Mesenchymal stem cell (in vitro differentiated cells and primary cell): ENCODE data around the gene TAF4.
A peak's percentile ranks its signal among the peaks of the same experiment; 100 is the strongest.

Experiments
- DNase-seq: peaks from one replicate; pipeline ENCODE4 v3.0.0-alpha.2; 2013
- H2AFZ ChIP-seq: one replicate; pipeline ENCODE4 v1.6.1; 2013; ENCODE audit warnings: low read depth, mild to moderate bottlenecking, control low read depth, inconsistent platforms, low read length, moderate library complexity
- H2AK5ac ChIP-seq: 2 replicates; pipeline ENCODE4 v1.6.1; 2013; ENCODE audit warnings: low read length, moderate library complexity, mild to moderate bottlenecking, inconsistent platforms; ENCODE audit not compliant: severe bottlenecking
- H2BK120ac ChIP-seq: one replicate; pipeline ENCODE4 v1.6.1; 2013; ENCODE audit warnings: low read depth, mild to moderate bottlenecking, inconsistent platforms, low read length, moderate library complexity
- H2BK12ac ChIP-seq, 2 experiments: one replicate each; pipeline ENCODE4 v1.6.1; 2013; ENCODE audit warnings: inconsistent platforms in 2 of 2, low read length in 2 of 2, mild to moderate bottlenecking in 2 of 2, moderate library complexity in 2 of 2, control low read depth in 1 of 2
- H2BK15ac ChIP-seq: one replicate; pipeline ENCODE4 v1.6.1; 2013; ENCODE audit warnings: mild to moderate bottlenecking, low read depth, inconsistent platforms; ENCODE audit not compliant: poor library complexity, severe bottlenecking
- H2BK5ac ChIP-seq: 2 replicates; pipeline ENCODE4 v1.6.1; 2013; ENCODE audit warnings: low read depth, mild to moderate bottlenecking, low read length, control low read depth, inconsistent platforms; ENCODE audit not compliant: poor library complexity, severe bottlenecking
- H3K14ac ChIP-seq, 2 experiments: one replicate each; pipeline ENCODE4 v1.6.1; 2013; ENCODE audit warnings: inconsistent platforms in 2 of 2, low read length in 2 of 2, control low read depth in 1 of 2, mild to moderate bottlenecking in 1 of 2, moderate library complexity in 1 of 2
- H3K18ac ChIP-seq, 2 experiments: one replicate each; pipeline ENCODE4 v1.6.1; 2013; ENCODE audit warnings: inconsistent platforms in 2 of 2, low read length in 2 of 2, control low read depth in 1 of 2, low read depth in 1 of 2, mild to moderate bottlenecking in 1 of 2
- H3K23ac ChIP-seq, 2 experiments: one replicate each; pipeline ENCODE4 v1.6.1; 2013; ENCODE audit warnings: inconsistent platforms in 2 of 2, low read length in 2 of 2, mild to moderate bottlenecking in 2 of 2, moderate library complexity in 2 of 2, control low read depth in 1 of 2
- H3K27ac ChIP-seq: 2 replicates; pipeline ENCODE4 v1.5.1; 2013; ENCODE audit warnings: mild to moderate bottlenecking, moderate library complexity, low read length, control low read depth, inconsistent platforms; ENCODE audit not compliant: poor library complexity, severe bottlenecking
- H3K27me3 ChIP-seq, 2 experiments: 2 replicates each; pipeline versions ENCODE4 v1.6.1 to v1.7.0; 2013; ENCODE audit warnings: low read length in 2 of 2, mild to moderate bottlenecking in 2 of 2, moderate library complexity in 2 of 2, control low read depth in 1 of 2, inconsistent platforms in 1 of 2; ENCODE audit not compliant: control insufficient read depth in 1 of 2, insufficient read depth in 1 of 2
- H3K36me3 ChIP-seq, 2 experiments: 2 replicates each; pipeline versions ENCODE4 v1.6.1 to v1.7.0; 2013; ENCODE audit warnings: low read length in 2 of 2, control low read depth in 1 of 2, inconsistent platforms in 1 of 2, low read depth in 1 of 2, mild to moderate bottlenecking in 1 of 2; ENCODE audit not compliant: insufficient read depth in 2 of 2, control insufficient read depth in 1 of 2
- H3K4ac ChIP-seq, 2 experiments: one replicate each; pipeline ENCODE4 v1.6.1; 2013; ENCODE audit warnings: inconsistent platforms in 2 of 2, low read length in 2 of 2, mild to moderate bottlenecking in 2 of 2, moderate library complexity in 2 of 2, control low read depth in 1 of 2, low read depth in 1 of 2
- H3K4me1 ChIP-seq: 2 replicates; pipeline ENCODE4 v1.6.1; 2013; ENCODE audit warnings: low read depth, low read length, control low read depth; ENCODE audit not compliant: control insufficient read depth, insufficient read depth
- H3K4me2 ChIP-seq: 2 replicates; pipeline ENCODE4 v1.6.1; 2013; ENCODE audit warnings: low read length, mild to moderate bottlenecking, inconsistent platforms; ENCODE audit not compliant: poor library complexity, severe bottlenecking
- H3K4me3 ChIP-seq, 2 experiments: 2 replicates each; pipeline versions ENCODE4 v1.5.1 to v1.7.0; 2013; ENCODE audit warnings: low read length in 2 of 2, mild to moderate bottlenecking in 2 of 2, control low read depth in 1 of 2, low read depth in 1 of 2; ENCODE audit not compliant: insufficient read depth in 1 of 2
- H3K79me1 ChIP-seq: replicated peaks from 2 replicates; pipeline ENCODE4 v1.6.1; 2013; ENCODE audit warnings: mild to moderate bottlenecking, control low read depth, low read length, inconsistent platforms; ENCODE audit not compliant: poor library complexity, severe bottlenecking
- H3K9ac ChIP-seq: 2 replicates; pipeline ENCODE4 v1.7.0; 2013; ENCODE audit warnings: mild to moderate bottlenecking, low read length, moderate library complexity
- H3K9me3 ChIP-seq: 2 replicates; pipeline ENCODE4 v1.7.0; 2013; ENCODE audit warnings: mild to moderate bottlenecking, low read length; ENCODE audit not compliant: control insufficient read depth
- H4K8ac ChIP-seq: one replicate; pipeline ENCODE4 v1.6.1; 2013; ENCODE audit warnings: inconsistent platforms, mild to moderate bottlenecking, low read length, moderate library complexity
- H4K91ac ChIP-seq: one replicate; pipeline ENCODE4 v1.6.1; 2013; ENCODE audit warnings: mild to moderate bottlenecking, low read length, inconsistent platforms
- WGBS: methylation state at CpG from one replicate; pipeline ENCODE4 v1.1.7; 2013; ENCODE audit warnings: mixed read lengths; 5-methylcytosine and 5-hydroxymethylcytosine counted together

Gene TAF4

DNA sequence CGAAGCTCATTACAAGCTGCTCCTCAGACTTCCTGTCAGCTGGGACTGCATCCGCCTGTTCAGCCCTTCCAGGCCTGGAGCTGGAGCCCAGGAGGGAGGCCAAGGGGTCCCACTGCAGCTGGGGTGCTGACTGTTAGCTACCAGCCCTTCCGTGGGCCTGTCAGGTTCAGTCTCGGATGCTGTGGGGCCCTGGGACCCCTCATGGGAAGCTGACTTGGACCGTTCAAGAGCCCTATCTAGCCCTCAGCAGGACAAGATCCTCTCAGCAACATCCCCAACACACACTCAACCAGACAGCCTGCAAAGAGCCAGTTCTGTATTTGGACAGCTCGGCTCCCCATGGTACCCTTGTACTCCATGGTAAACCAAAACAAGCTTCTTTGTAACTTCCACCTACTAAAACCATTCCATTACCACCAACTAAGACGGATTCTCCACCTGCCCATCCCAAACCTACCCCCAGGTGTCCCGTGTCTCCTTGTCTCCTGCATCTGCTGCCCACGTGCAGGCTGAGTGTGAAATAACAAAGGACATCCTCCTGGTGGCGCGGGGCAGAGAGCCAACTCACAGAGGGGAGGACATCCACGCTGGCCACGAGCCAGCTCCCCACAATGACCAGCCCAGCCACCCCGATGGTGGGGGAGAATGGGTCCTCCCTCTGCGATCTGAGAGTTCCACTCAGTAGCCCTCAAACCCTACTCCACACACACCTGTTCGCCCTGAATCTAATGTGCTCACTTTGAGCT is 111.2 kb downstream of the TAF4 start:
- Histone ChIP-seq H3K4ac (no peak overlapping the region), H3K27ac (no peak overlapping the region), H4K91ac (peak overlapping the region; percentile 34), H3K14ac (no peak overlapping the region), H3K36me3 (no peaks in the 10 kb centered on the region), H2AK5ac (no peak overlapping the region), H2BK15ac (no peak overlapping the region), H3K18ac (no peak overlapping the region), H3K9me3 (no peaks in the 10 kb centered on the region), H2BK12ac (no peak overlapping the region), H3K79me1 (no peaks in the 10 kb centered on the region), H4K8ac (no peak overlapping the region), H3K4me1 (no peaks in the 10 kb centered on the region), H3K4me3 (no peak overlapping the region), H3K4me2 (no peak overlapping the region), H3K27me3 (peaks cover 22 to 32% of the 10 kb centered on the region in 2 experiments), H2BK120ac (no peak overlapping the region), H2BK5ac (no peak overlapping the region), H3K23ac (no peak overlapping the region), H2AFZ (no peak overlapping the region), H3K9ac (no peak overlapping the region)
- DNase-seq, result no peak
- WGBS, result 73% methylated on average over 16 of the region's 16 CpGs

DNA sequence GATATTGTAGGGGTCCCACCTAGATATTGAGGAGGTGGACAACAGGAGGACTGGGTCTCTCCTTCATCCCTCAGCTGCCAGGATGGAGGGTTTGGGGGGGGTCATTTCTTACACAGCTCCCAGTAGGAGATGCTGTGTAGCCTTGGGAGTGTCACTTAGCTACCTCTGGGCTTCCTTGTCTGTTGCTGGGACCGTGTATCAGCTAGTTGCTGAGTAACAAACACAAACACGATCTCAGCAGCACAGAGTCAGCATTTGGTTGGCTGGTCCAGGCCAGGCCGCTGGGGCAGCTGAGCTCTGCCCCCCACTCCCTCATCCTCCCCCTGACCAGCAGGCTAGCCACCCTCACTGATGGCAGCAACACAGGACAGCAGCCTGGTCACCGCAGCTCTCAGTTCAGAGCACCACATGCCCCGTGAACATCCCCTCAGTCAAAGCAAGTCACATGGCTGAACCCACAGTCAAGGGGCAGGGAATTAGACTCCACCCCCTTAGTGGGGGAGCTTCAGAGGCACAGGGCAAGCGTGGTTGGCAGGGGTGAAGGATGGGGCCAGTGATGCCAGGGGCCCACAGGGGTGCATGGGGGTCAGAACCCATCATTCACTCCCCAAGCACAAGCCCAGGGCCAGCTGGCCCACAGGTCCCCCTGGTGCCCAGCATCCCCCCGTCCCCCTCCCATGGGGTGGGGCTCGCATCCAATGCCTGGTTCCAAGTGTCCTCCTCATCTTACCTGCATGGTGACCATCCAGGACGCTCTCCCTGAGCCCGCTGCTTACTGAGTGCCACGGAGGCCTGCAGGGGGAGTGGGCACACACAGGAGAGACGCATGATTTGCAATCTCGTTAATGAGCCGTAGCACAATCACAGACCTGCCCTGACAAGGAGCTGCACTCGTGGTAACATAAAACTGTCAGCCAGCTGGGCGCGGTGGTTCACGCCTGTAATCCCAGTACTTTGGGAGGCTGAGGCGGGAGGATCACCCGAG is 112.4 kb downstream of the TAF4 start:
- H3K4me2 ChIP-seq, result no peak overlapping the region
- H3K27ac ChIP-seq, result no peak overlapping the region
- H2BK120ac ChIP-seq, result no peak overlapping the region
- no peak overlapping the region for H2AK5ac ChIP-seq
- no peak overlapping the region for H3K4me3 ChIP-seq
- no peaks in the 10 kb centered on the region for H3K9me3 ChIP-seq
- H3K9ac ChIP-seq, result no peak overlapping the region
- H2BK5ac ChIP-seq, result no peak overlapping the region
- no peak overlapping the region for H3K18ac ChIP-seq
- no peak overlapping the region for H3K14ac ChIP-seq
- no peak overlapping the region for H2BK15ac ChIP-seq
- no peak for DNase-seq
- H2AFZ ChIP-seq, result no peak overlapping the region
- H2BK12ac ChIP-seq, result no peak overlapping the region
- no peak overlapping the region for H3K4ac ChIP-seq
- no peaks in the 10 kb centered on the region for H3K79me1 ChIP-seq
- H4K8ac ChIP-seq, result no peak overlapping the region
- peaks cover 10 to 26% of the 10 kb centered on the region in 2 experiments for H3K27me3 ChIP-seq
- no peaks in the 10 kb centered on the region for H3K4me1 ChIP-seq
- WGBS, result 79% methylated on average over 19 of the region's 20 CpGs
- H4K91ac ChIP-seq, result no peak overlapping the region
- no peaks in the 10 kb centered on the region for H3K36me3 ChIP-seq
- no peak overlapping the region for H3K23ac ChIP-seq

- Histone ChIP-seq H4K91ac (no peak overlapping the region), H3K4me1 (no peaks in the 10 kb centered on the region), H2BK5ac (no peak overlapping the region), H2BK120ac (no peak overlapping the region), H2AFZ (no peak overlapping the region), H3K4me2 (no peak overlapping the region), H3K23ac (no peak overlapping the region), H3K4me3 (no peak overlapping the region), H2BK12ac (no peak overlapping the region), H3K27me3 (peaks cover 10 to 23% of the 10 kb centered on the region in 2 experiments), H3K36me3 (no peaks in the 10 kb centered on the region), H3K4ac (no peak overlapping the region), H2BK15ac (no peak overlapping the region), H3K27ac (no peak overlapping the region), H3K9me3 (no peaks in the 10 kb centered on the region), H3K9ac (no peak overlapping the region), H3K18ac (no peak overlapping the region), H2AK5ac (no peak overlapping the region), H4K8ac (no peak overlapping the region), H3K14ac (no peak overlapping the region), H3K79me1 (no peaks in the 10 kb centered on the region)
- DNase-seq, result peak; percentile 30
- WGBS, result 35% methylated on average over 22 of the region's 22 CpGs
These were observed 113.8 kb downstream of the TAF4 start for GRCh38 chr20:61951695-61952533.
